ENCODE data around the gene SRMS.
"Not testable (repeated sequence)": the region's sequence is repeated elsewhere in the genome, so short reads cannot be mapped to it uniquely, and the experiment has no call there.

SRMS gene

DNA sequence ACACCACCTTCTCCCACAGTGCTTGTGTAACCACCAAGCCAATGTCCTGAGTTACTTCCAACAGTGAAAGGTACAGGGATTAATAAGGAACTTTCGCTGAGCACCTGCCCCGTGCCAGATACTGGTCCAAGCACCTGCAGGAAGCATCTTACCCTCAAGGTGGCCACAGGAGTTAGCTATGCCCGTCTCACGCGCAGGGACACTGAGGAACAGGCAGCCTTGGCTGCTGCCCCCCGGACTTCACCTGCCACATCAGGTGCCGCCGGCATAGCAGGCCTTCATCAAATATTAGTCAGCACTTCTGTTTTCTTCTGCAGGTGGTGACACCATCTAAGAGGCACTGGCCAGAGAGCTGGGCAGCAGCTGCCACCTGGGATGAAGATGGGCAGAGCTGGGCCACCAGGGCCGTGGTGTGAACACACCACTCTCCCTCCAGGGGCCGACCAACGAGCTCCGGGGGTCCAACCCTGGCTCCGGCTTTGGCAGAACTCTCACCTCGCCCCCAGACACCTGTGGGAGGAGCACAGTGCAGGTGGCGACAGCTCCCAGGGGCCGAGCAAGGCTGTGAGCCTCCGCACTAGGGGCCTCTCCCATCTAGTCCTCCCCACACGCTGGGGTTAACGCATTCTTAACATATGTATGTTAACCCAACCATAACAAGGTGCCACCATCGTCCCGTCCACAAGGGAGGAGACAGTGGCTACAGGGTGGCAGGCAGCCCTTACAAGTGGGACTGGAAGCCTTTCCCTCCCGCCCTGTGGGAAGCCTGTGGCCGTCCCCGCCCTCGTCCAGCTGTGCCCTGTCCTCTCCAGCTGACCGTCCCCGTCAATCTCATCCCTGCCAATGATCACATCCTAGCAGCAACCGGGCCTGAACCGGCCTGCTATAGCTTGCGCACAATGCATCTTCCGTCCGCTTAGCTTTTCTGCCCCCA lies 29.9 kb downstream of the SRMS start:
- no peak overlapping the region for H2AFZ ChIP-seq (ENCODE audit: low read length)
- H3K36me3 ChIP-seq (ENCODE audit: insufficient read depth, low read length) = no peaks in the 10 kb centered on the region; the same call in 1 of the 2 replicates
- H3F3A ChIP-seq (ENCODE audit: low read depth) = no peaks in the 10 kb centered on the region
- H3K4me3 ChIP-seq (ENCODE audit: low read length, poor library complexity, severe bottlenecking) = no peak overlapping the region
- H3K4me1 ChIP-seq (ENCODE audit: insufficient read depth, low read length, poor library complexity, severe bottlenecking) = peaks cover 27% of the 10 kb centered on the region
- TF ChIP-seq EZH2phosphoT487 (IDR thresholded peaks at IDR 0.05; ENCODE audit: borderline replicate concordance) = no peak
- TF ChIP-seq, protein P1, sequence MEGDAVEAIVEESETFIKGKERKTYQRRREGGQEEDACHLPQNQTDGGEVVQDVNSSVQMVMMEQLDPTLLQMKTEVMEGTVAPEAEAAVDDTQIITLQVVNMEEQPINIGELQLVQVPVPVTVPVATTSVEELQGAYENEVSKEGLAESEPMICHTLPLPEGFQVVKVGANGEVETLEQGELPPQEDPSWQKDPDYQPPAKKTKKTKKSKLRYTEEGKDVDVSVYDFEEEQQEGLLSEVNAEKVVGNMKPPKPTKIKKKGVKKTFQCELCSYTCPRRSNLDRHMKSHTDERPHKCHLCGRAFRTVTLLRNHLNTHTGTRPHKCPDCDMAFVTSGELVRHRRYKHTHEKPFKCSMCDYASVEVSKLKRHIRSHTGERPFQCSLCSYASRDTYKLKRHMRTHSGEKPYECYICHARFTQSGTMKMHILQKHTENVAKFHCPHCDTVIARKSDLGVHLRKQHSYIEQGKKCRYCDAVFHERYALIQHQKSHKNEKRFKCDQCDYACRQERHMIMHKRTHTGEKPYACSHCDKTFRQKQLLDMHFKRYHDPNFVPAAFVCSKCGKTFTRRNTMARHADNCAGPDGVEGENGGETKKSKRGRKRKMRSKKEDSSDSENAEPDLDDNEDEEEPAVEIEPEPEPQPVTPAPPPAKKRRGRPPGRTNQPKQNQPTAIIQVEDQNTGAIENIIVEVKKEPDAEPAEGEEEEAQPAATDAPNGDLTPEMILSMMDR (conservative IDR thresholded peaks at IDR 0.05; ENCODE audit: low read length) = no peak
- no peak overlapping the region for H3K9ac ChIP-seq (ENCODE audit: low read depth, low read length, poor library complexity, severe bottlenecking)
- peaks cover 17% of the 10 kb centered on the region for H4K20me1 ChIP-seq (ENCODE audit: insufficient read depth, low read length, poor library complexity, severe bottlenecking)
- H3K27me3 ChIP-seq (ENCODE audit: insufficient read depth, low read length, poor library complexity, severe bottlenecking) = no peaks in the 10 kb centered on the region
- no peaks in the 10 kb centered on the region for H3K9me3 ChIP-seq (ENCODE audit: insufficient read depth, low read depth, low read length)
- peaks cover 18% of the 10 kb centered on the region for H3K79me2 ChIP-seq (ENCODE audit: insufficient read depth, low read length)
- no peak overlapping the region for H3K4me2 ChIP-seq (ENCODE audit: low read depth, low read length, poor library complexity, severe bottlenecking)
- H3K9me2 ChIP-seq (replicated peaks; ENCODE audit: low read depth, low read length) = no peaks in the 10 kb centered on the region

DNA sequence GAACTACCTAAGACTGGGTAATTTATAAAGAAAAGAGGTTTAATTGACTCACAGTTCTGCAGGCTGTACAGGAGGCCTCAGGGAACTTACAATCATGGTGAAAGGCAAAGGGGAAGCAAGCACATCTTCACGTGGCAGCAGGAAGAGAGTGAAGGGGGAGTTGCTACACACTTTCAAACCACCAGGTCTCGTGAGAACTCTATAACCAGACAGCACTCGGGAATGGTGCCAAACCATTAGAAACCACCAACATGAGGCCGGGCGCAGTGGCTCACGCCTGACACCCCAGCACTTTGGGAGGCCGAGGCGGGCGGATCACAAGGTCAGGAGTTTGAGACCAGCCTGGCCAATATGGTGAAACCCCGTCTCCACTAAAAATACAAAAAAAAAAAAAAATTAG lies 33.0 kb downstream of the SRMS start:
- H3K36me3 ChIP-seq (ENCODE audit: insufficient read depth, low read length); H3K4me2 ChIP-seq (ENCODE audit: low read depth, low read length, poor library complexity, severe bottlenecking): not testable (repeated sequence)

DNA sequence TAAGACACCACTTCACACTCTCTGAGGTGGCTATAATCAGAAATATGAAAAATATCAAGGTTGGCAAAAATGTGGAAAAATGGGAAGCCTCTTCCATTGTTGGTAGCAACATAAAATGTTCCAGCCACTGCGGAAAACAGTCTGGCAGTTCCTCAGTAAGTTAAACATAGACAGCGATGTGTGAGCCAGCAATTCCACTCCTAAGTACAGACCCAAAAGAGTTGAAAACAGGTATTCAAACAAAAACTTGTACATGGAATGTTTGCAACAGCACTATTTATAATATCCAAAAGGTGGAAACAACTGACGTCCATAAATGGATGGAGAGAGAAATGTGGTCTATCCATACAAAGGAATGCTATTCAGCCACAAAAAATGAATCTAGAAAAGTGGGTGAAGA lies 34.3 kb downstream of the SRMS start:
- H4K20me1 ChIP-seq (ENCODE audit: insufficient read depth, low read length, poor library complexity, severe bottlenecking) = no peaks in the 10 kb centered on the region
- no peaks in the 10 kb centered on the region for H3F3A ChIP-seq (ENCODE audit: low read depth)
- H3K4me2 ChIP-seq (ENCODE audit: low read depth, low read length, poor library complexity, severe bottlenecking) = no peak overlapping the region
- no peak overlapping the region for H3K4me3 ChIP-seq (ENCODE audit: low read length, poor library complexity, severe bottlenecking)
- no peaks in the 10 kb centered on the region for H3K36me3 ChIP-seq (ENCODE audit: insufficient read depth, low read length)
- no peaks in the 10 kb centered on the region for H3K9me2 ChIP-seq (replicated peaks; ENCODE audit: low read depth, low read length)
- no peak overlapping the region for H3K9ac ChIP-seq (ENCODE audit: low read depth, low read length, poor library complexity, severe bottlenecking)
- H2AFZ ChIP-seq (ENCODE audit: low read length) = no peak overlapping the region
- H3K27me3 ChIP-seq (ENCODE audit: insufficient read depth, low read length, poor library complexity, severe bottlenecking) = no peaks in the 10 kb centered on the region
- TF ChIP-seq, protein P1 (conservative IDR thresholded peaks at IDR 0.05; ENCODE audit: low read length) = no peak
- no peak for TF ChIP-seq EZH2phosphoT487 (IDR thresholded peaks at IDR 0.05; ENCODE audit: borderline replicate concordance)
- H3K9me3 ChIP-seq (ENCODE audit: insufficient read depth, low read depth, low read length) = no peaks in the 10 kb centered on the region
- peaks cover under 1% of the 10 kb centered on the region for H3K4me1 ChIP-seq (ENCODE audit: insufficient read depth, low read length, poor library complexity, severe bottlenecking)
- no peaks in the 10 kb centered on the region for H3K79me2 ChIP-seq (ENCODE audit: insufficient read depth, low read length)

More for the DNA sequence above, 33.0 kb downstream of the SRMS start:
- not testable (repeated sequence) for H4K20me1 ChIP-seq (ENCODE audit: insufficient read depth, low read length, poor library complexity, severe bottlenecking); H3K4me3 ChIP-seq (ENCODE audit: low read length, poor library complexity, severe bottlenecking); H3F3A ChIP-seq (ENCODE audit: low read depth); H3K27me3 ChIP-seq (ENCODE audit: insufficient read depth, low read length, poor library complexity, severe bottlenecking); H2AFZ ChIP-seq (ENCODE audit: low read length); H3K9me2 ChIP-seq (replicated peaks; ENCODE audit: low read depth, low read length); H3K9ac ChIP-seq (ENCODE audit: low read depth, low read length, poor library complexity, severe bottlenecking); H3K79me2 ChIP-seq (ENCODE audit: insufficient read depth, low read length); H3K9me3 ChIP-seq (ENCODE audit: insufficient read depth, low read depth, low read length)
- H3K4me1 ChIP-seq (ENCODE audit: insufficient read depth, low read length, poor library complexity, severe bottlenecking) = peaks cover 12% of the 10 kb centered on the region

All from Loucy (cell line).